HEK293 (cell line): Measurements from ENCODE around the gene TMEM91.

ENCODE experiments used
- CTCF ChIP-seq: fragments of 450-650 bp; formaldehyde crosslinking; IDR thresholded peaks from 2 replicates; pipeline ENCODE4 v1.5.1; 2016; ENCODE audit warnings: missing biosample characterization, missing genetic modification characterization
- YY2 ChIP-seq: fragments of 450-650 bp; formaldehyde crosslinking; IDR thresholded peaks from 2 replicates; pipeline ENCODE4 v1.5.1; 2016; ENCODE audit warnings: missing biosample characterization, missing genetic modification characterization
- ZNF362 ChIP-seq: fragments of 450-650 bp; formaldehyde crosslinking; IDR thresholded peaks from 2 replicates; pipeline ENCODE4 v1.5.1; 2016; ENCODE audit warnings: missing biosample characterization, missing genetic modification characterization
- ZNF777 ChIP-seq: fragments of 450-650 bp; formaldehyde crosslinking; IDR thresholded peaks from 2 replicates; pipeline ENCODE4 v1.5.1; 2017; ENCODE audit warnings: missing biosample characterization, missing genetic modification characterization, borderline replicate concordance
- ZNF785 ChIP-seq: fragments of 450-650 bp; formaldehyde crosslinking; IDR thresholded peaks from 2 replicates; pipeline ENCODE4 v1.5.1; 2016; ENCODE audit warnings: missing biosample characterization, missing genetic modification characterization
- ZSCAN18 ChIP-seq: fragments of 450-650 bp; formaldehyde crosslinking; IDR thresholded peaks from 2 replicates; pipeline ENCODE4 v1.5.1; 2016; ENCODE audit warnings: missing biosample characterization, missing genetic modification characterization

GRCh38 chr19:41407271-41407670 lies 30.9 kb downstream of the TMEM91 start:
- no peak for TF ChIP-seq ZNF362
- no peak for TF ChIP-seq CTCF
- TF ChIP-seq YY2: no peak
- TF ChIP-seq ZNF785 (tag by site-specific recombination): no peak
- no peak for TF ChIP-seq ZNF777 (tag by site-specific recombination)
- no peak for TF ChIP-seq ZSCAN18 (tag by site-specific recombination)
